GM19467 (cell line): ENCODE data around the gene HLA-F.

Experiments used
- ATAC-seq: cut with Tn5 transposase; IDR thresholded peaks from one replicate; pipeline ENCODE4 v1.9.1; 2021; ENCODE audit warnings: mild to moderate bottlenecking, moderate library complexity; ENCODE audit not compliant: unreplicated experiment

HLA-F gene

DNA sequence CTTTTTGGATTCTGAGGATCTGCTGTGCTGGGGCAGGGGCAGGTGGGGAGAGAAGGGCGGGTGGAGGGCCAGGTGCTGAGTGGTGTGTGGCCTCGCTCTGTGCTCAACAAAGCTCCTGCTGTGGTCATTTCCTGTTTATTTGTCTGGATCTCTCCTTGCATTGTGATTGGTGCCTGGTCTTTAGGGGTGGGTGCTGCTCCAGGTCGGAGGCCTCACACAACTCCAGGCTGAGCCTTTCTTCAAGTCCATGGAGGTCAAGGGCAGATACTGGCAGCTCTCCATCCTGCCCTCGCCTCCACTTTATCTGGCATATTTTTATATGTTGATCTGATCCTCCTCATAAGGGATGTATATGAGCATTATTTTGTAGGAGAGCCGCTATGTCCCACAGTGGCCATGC, 36.2 kb downstream of the HLA-F start:
- ATAC-seq, result no peak

DNA sequence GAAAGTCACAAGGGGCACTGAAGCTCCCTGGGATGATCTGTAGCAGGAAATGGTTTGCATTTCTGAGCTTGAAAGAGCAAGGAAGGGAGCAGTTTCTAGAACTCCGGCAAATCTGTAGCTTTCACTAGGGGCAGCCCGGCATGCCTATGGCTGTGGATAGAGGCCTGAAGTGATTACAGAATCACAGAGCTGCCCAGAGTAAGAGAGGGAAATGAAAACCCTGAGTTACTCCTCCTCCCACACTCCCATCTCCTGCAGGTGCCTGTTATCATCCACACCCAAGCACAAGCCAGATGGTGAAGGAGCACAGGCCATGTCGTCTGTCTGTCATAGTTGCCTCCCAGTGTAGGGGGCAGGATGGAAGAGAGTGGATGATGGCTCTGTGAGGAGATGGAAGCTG, 37.1 kb downstream of the HLA-F start:
- no peak for ATAC-seq

DNA sequence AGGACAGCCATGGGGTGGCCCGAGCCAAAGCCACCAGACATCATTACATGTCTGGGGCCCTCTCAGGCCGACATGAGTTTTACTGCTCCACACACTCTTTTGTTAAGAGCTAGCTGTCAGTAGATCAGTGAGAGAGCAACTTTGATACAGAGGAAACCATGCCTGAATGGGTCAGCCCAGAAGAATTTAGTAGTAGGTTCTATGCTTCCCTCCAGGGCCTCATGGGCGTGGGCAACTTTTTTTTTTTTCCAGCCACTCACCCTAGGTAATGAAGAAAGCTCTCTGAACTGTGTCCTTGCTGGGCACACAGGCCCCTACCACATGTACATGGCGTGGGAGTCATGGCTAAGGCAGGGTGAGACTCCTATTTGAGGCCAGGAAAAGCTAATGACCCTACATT, 38.8 kb downstream of the HLA-F start:
- no peak for ATAC-seq

DNA sequence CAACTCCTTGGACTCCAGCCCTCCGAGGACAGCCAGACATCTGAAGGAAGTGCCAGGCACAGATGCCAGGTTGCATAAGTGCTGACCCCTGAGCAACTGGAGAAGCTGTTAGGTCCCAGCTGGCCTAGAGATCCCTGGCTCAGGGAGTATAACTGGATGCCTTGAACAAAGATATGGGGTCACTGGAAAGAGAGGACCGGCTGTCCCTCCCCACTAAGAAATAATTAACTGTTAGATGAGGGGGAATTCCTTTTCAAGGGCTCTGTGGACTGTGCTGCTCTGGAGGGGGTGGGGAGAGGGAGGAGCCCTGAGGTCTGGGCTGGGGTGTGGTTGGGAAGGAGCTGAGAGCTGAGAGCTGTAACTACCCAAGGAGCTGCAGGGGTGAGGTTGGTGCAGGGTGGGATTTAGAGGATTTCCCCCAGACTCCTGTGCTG, 39.6 kb downstream of the HLA-F start:
- no peak for ATAC-seq

DNA sequence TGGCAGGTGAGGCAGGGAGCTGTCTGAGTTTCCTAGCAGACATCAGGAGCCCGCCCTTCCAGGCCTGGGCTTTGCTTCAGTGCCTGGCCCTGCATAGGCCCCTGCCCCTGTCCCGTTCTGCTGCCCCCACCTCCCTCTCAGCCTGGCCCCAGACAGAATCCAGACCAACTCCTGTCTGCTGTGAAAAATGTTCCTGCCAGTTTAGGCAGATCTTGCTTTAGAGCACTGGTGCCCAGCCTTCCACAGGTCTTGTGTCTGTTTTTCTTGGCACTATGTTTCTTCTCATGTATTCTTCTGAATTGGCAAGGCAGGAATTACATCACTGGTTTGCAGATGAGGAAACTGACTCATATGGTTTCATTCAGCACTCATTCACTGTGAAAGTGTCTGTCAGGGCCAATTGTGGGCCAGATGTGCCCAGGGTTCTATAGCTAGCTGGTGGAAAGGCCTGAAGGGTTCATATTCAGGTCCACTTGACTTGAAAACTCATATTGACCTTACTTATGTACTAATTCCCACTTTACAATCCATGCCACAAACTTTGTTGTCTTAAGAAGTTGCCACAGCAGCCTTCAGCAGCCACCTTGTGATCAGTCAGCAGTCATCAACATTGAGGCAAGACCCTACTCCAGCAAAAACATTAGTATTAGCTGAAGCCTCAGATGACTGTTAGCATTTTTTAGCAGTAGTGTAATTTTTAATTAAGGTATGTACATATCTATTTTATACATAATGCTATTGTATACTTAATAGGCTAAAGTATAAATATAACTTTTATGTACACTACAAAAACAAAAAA, 40.5 kb downstream of the HLA-F start:
- no peak for ATAC-seq

DNA sequence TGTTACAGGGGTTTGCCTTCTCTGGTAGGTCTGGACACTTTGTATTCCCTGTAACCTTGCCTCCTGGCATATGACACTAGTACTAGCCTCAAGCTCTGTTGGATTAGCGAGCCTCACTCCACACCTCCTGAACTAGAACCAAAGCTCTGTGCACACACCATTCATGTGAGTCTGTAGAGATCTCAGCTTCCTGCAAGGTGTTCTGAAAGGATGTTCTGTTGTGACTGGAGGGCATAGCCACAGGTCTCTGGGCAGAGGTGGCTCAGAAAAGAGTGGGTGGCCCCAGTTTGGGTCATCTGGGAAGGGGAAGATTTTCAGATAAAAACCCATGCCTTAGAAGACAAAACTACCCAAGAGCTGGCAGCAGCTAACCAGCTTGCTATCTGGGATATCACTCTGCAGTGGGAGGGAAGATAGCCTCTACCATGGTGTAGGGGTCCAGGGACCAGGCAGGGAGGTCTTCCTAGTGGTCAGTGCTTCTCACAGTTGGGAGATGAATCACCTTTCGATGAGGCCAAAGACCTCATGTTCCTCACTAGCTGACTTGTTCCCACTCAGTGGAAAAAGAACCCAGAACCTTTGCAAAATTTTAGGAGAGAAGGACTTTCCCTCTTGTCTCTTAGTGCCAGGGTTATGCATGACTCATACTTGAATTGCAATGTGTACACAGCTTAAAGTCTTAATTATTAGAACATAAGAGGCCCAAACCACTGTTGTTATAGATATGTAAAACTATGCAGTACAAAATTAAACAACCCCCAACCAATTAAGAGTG, 41.4 kb downstream of the HLA-F start:
- ATAC-seq, result no peak

DNA sequence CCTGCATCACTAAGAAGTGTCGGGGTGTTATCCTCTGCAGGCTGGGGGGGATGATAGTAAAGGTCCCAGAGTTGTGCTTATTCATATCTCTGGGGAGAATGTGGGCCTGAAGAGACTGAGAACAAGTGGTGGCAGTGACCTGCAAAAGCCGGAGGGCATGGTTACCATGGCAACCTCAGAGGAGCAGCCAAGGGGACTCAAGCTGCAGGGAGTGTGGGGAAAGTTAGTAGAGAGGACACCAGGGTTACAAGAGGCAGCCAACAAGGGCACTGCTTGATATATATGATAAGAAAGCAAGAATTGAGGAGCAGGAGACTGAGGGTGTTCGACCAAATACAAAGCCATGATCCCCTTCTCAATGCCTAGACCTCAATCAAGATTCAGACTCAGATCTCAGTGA, 46.1 kb downstream of the HLA-F start:
- ATAC-seq, result no peak

DNA sequence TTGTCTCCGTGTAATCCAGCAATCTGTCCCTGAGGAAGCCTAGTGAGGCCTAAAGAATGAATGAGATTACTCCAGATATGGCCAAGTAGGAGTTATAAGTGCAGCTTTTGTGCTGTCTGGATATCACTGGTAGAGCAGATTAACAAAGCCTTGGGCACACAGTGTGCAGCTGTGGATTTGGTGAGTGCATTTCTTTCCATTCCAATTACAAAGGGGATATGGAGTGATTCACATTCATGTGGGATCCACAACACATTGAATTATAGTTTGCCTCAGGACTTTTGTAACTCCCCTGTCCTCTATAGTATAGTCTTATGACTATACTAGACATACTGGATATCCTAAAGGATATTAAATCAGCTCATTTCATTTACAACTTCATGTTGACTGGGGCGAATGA, 47.1 kb downstream of the HLA-F start:
- ATAC-seq, result no peak

DNA sequence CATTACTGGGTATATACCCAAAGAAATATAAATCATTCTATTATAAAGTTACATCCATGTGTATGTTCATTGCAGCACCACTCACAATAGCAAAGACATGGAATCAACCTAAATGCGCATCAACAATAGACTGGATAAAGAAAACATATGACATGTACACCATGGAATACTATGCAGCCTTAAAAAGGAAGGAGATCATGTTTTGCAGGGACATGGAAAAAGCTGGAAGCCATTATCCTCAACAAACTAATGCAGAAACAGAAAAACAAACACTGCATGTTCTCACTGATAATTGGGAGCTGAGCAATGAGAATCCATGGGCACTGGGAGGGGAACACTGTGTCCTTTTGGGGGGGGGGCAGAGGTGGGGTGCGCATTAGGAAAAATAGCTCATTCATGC, 53.5 kb downstream of the HLA-F start:
- ATAC-seq, result no peak
